Astrocyte (in vitro differentiated cells and primary cell): Measurements from ENCODE around the gene TMEM222. TPM values are rescaled to one million over a fixed set of nuclear protein-coding genes. Genes with fewer than 3 reads are reported as not detected.

Experiments used
- DNase-seq: peaks from one replicate; pipeline ENCODE4 v3.0.0-alpha.2; 2010; ENCODE audit warnings: low read depth
- FAIRE-seq: peaks from 2 replicates; lab custom pipeline; 2011; peaks lifted over from hg19 to GRCh38; lab: Jason Lieb, UNC
- H2AFZ ChIP-seq: 2 replicates; pipeline ENCODE4 v1.6.0; 2012; ENCODE audit warnings: low read depth, low read length, inconsistent platforms
- H3K27ac ChIP-seq: 2 replicates; pipeline ENCODE4 v1.5.1; 2011; ENCODE audit warnings: low read depth, low read length, inconsistent platforms
- H3K27me3 ChIP-seq: 2 replicates; pipeline ENCODE4 v1.6.0; 2011; ENCODE audit warnings: low read length, inconsistent platforms; ENCODE audit not compliant: insufficient read depth
- H3K36me3 ChIP-seq: 2 replicates; pipeline ENCODE4 v1.5.1; 2011; ENCODE audit warnings: low read length, inconsistent platforms; ENCODE audit not compliant: insufficient read depth
- H3K4me1 ChIP-seq: 2 replicates; pipeline ENCODE4 v1.5.1; 2011; ENCODE audit warnings: low read length, inconsistent platforms; ENCODE audit not compliant: insufficient read depth
- H3K4me2 ChIP-seq: 2 replicates; pipeline ENCODE4 v1.6.0; 2012; ENCODE audit warnings: low read length, inconsistent platforms
- H3K4me3 ChIP-seq: 2 replicates; pipeline ENCODE4 v1.5.1; 2011; ENCODE audit warnings: low read depth, mild to moderate bottlenecking, low read length, inconsistent platforms; ENCODE audit not compliant: insufficient read depth
- H3K79me2 ChIP-seq: 2 replicates; pipeline ENCODE4 v1.6.0; 2012; ENCODE audit warnings: mild to moderate bottlenecking, low read length, inconsistent platforms; ENCODE audit not compliant: insufficient read depth
- H3K9ac ChIP-seq: 2 replicates; pipeline ENCODE4 v1.6.0; 2012; ENCODE audit warnings: mild to moderate bottlenecking, low read length, inconsistent platforms
- H3K9me3 ChIP-seq: 2 replicates; pipeline ENCODE4 v1.5.1; 2012; ENCODE audit warnings: low read depth, mild to moderate bottlenecking, low read length, inconsistent platforms; ENCODE audit not compliant: insufficient read depth
- H4K20me1 ChIP-seq: 2 replicates; pipeline ENCODE4 v1.6.0; 2012; ENCODE audit warnings: low read length, inconsistent platforms; ENCODE audit not compliant: insufficient read depth
- H3K27ac Mint-ChIP-seq: one replicate; pipeline ENCODE4 v1.8.0; 2021; ENCODE audit warnings: mild to moderate bottlenecking, mixed read lengths; ENCODE audit not compliant: unreplicated experiment
- H3K27me3 Mint-ChIP-seq: one replicate; pipeline ENCODE4 v1.8.0; 2021; ENCODE audit warnings: low read depth, mixed read lengths; ENCODE audit not compliant: unreplicated experiment
- H3K36me3 Mint-ChIP-seq: one replicate; pipeline ENCODE4 v1.8.0; 2021; ENCODE audit warnings: low read depth, mixed read lengths; ENCODE audit not compliant: unreplicated experiment
- H3K4me1 Mint-ChIP-seq: one replicate; pipeline ENCODE4 v1.8.0; 2021; ENCODE audit warnings: low read depth, mixed read lengths; ENCODE audit not compliant: unreplicated experiment
- H3K4me3 Mint-ChIP-seq: one replicate; pipeline ENCODE4 v1.8.0; 2021; ENCODE audit warnings: mild to moderate bottlenecking, moderate library complexity, mixed read lengths; ENCODE audit not compliant: unreplicated experiment
- H3K9me3 Mint-ChIP-seq: one replicate; pipeline ENCODE4 v1.8.0; 2021; ENCODE audit warnings: mild to moderate bottlenecking, mixed read lengths; ENCODE audit not compliant: unreplicated experiment
- EZH2 ChIP-seq: IDR thresholded peaks from 2 replicates; pipeline ENCODE4 v1.6.1; 2012; ENCODE audit warnings: mild to moderate bottlenecking, low read length, inconsistent platforms; ENCODE audit not compliant: insufficient read depth
- total RNA-seq: library from RNA; stranded (reverse); gene quantifications from 2 replicates; pipeline ENCODE4 v1.2.1, GENCODE V29; 2021
- TF ChIP-seq, protein P1 (sequence below): IDR thresholded peaks from 2 replicates; pipeline ENCODE4 v1.5.1; 2011; ENCODE audit warnings: low read depth, mild to moderate bottlenecking, inconsistent platforms, low read length, moderate library complexity; ENCODE audit not compliant: insufficient read depth

TMEM222 gene
- total RNA-seq, 1 donor from 2014 or later, result 46.0 TPM

DNA sequence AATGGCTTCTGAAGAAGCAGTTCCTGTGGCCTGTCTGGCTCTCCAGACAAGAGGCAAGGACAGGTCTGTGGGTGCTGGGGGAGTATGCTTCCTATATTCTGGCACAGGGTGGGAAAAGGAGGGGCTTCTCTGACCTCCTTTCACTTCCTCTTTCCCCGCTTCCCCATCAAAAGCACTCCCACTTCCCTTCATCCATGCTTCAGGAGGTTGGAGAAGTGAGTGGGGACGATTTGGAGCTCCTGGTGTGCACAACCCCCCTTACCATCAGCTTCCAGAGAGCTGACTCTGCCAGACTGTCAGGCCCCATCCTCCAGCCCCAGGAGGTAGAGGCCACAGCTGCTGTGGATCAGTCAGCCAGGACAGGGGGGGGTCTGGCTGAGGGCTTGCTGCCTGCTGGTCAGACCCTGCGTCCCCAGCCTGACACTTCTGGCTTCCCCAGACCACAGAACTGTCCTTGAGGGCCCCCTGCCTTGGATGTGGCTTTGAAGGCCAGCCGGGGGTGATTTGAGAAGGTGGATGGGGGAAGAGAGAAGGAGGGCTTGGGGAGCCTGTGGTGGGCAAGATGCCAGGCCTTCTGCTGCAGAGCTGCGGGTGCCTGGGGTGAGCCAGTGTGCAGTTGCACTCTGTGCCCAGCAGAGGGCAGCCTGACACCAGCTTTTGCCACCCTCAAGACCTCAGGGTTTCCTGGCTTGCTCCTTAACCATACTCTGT is 21.5 kb upstream of the TMEM222 start:
- H3K27me3 Mint-ChIP-seq, result peaks cover 2% of the 10 kb centered on the region
- Histone ChIP-seq H3K9me3 (no peaks in the 10 kb centered on the region), H3K9ac (peak overlapping the region; percentile 75), H3K4me2 (peak overlapping the region; percentile 79), H3K27ac (peak overlapping the region; percentile 94), H3K4me1 (peaks cover 34% of the 10 kb centered on the region), H2AFZ (peak overlapping the region; percentile 72), H3K36me3 (no peaks in the 10 kb centered on the region), H3K27me3 (no peaks in the 10 kb centered on the region), H4K20me1 (no peaks in the 10 kb centered on the region), H3K79me2 (no peaks in the 10 kb centered on the region), H3K4me3 (no peak overlapping the region)
- FAIRE-seq, result peak; percentile 32
- peaks cover 42% of the 10 kb centered on the region for H3K4me1 Mint-ChIP-seq
- peak overlapping the region; percentile 57 for H3K4me3 Mint-ChIP-seq
- no peak for TF ChIP-seq EZH2
- TF ChIP-seq, protein P1, sequence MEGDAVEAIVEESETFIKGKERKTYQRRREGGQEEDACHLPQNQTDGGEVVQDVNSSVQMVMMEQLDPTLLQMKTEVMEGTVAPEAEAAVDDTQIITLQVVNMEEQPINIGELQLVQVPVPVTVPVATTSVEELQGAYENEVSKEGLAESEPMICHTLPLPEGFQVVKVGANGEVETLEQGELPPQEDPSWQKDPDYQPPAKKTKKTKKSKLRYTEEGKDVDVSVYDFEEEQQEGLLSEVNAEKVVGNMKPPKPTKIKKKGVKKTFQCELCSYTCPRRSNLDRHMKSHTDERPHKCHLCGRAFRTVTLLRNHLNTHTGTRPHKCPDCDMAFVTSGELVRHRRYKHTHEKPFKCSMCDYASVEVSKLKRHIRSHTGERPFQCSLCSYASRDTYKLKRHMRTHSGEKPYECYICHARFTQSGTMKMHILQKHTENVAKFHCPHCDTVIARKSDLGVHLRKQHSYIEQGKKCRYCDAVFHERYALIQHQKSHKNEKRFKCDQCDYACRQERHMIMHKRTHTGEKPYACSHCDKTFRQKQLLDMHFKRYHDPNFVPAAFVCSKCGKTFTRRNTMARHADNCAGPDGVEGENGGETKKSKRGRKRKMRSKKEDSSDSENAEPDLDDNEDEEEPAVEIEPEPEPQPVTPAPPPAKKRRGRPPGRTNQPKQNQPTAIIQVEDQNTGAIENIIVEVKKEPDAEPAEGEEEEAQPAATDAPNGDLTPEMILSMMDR, result peak; percentile 95
- H3K27ac Mint-ChIP-seq, result peak overlapping the region; percentile 97
- peaks cover 5% of the 10 kb centered on the region for H3K36me3 Mint-ChIP-seq
- no peaks in the 10 kb centered on the region for H3K9me3 Mint-ChIP-seq
- peak; percentile 86 for DNase-seq

GRCh38 chr1:27301052-27301422 is 20.9 kb upstream of the TMEM222 start:
- peak overlapping the region; percentile 97 for H3K27ac Mint-ChIP-seq
- Histone ChIP-seq H3K36me3 (no peaks in the 10 kb centered on the region), H2AFZ (peak overlapping the region; percentile 72), H3K4me2 (peak overlapping the region; percentile 79), H4K20me1 (no peaks in the 10 kb centered on the region), H3K27me3 (no peaks in the 10 kb centered on the region), H3K4me1 (peaks cover 34% of the 10 kb centered on the region), H3K79me2 (no peaks in the 10 kb centered on the region), H3K9ac (peak overlapping the region; percentile 75), H3K9me3 (no peaks in the 10 kb centered on the region), H3K4me3 (no peak overlapping the region), H3K27ac (peak overlapping the region; percentile 94)
- peak overlapping the region; percentile 57 for H3K4me3 Mint-ChIP-seq
- TF ChIP-seq EZH2, result no peak
- TF ChIP-seq, protein P1, result no peak
- DNase-seq, result no peak
- no peak for FAIRE-seq
- H3K9me3 Mint-ChIP-seq, result no peaks in the 10 kb centered on the region
- peaks cover 5% of the 10 kb centered on the region for H3K36me3 Mint-ChIP-seq
- no peaks in the 10 kb centered on the region for H3K27me3 Mint-ChIP-seq
- H3K4me1 Mint-ChIP-seq, result peaks cover 42% of the 10 kb centered on the region
